ENCODE data around the gene AGK. TPM values are rescaled to one million over a fixed set of nuclear protein-coding genes. Genes with fewer than 3 reads are reported as not detected.
A peak's percentile ranks its signal among the peaks of the same experiment; 100 is the strongest.

AGK gene
- total RNA-seq, 1 experiment from 2014 or later = 38.2 TPM

- Histone ChIP-seq H3K27me3 (ENCODE audit: low read length) (no peaks in the 10 kb centered on the region), H3K9me3 (ENCODE audit: low read length) (no peaks in the 10 kb centered on the region), H3K4me2 (ENCODE audit: low read length) (no peak overlapping the region), H3K9ac (ENCODE audit: low read length) (no peak overlapping the region), H4K20me1 (ENCODE audit: low read length) (no peaks in the 10 kb centered on the region), H3K4me3 (ENCODE audit: low read length) (no peak overlapping the region), H3F3A (ENCODE audit: low read length, unreplicated experiment) (no peaks in the 10 kb centered on the region), H3K9me2 (replicated peaks; ENCODE audit: low read length) (no peaks in the 10 kb centered on the region), H3K36me3 (ENCODE audit: low read depth, low read length) (peaks cover 18% of the 10 kb centered on the region), H2AFZ (ENCODE audit: low read length) (no peak overlapping the region), H3K4me1 (ENCODE audit: insufficient read depth, low read length) (no peaks in the 10 kb centered on the region), H3K27ac (ENCODE audit: low read length) (no peak overlapping the region), H3K79me2 (ENCODE audit: low read length) (no peaks in the 10 kb centered on the region)
- DNase-seq (no peak), ATAC-seq (no peak)
- TF ChIP-seq EZH2 (IDR thresholded peaks at IDR 0.05; ENCODE audit: low read length, unreplicated experiment) = no peak
- no peak for TF ChIP-seq CTCF (conservative IDR thresholded peaks at IDR 0.05; ENCODE audit: low read depth, low read length)
- no peak for TF ChIP-seq EZH2phosphoT487 (IDR thresholded peaks at IDR 0.05; ENCODE audit: borderline replicate concordance, low read length)
- ChIA-PET POLR2A (ENCODE audit: unreplicated experiment) (interaction anchor here (0.6 kb wide), 1 partner anchor 30 kb away, joined by 3 read pairs; no protein-coding TSS in a partner anchor), CTCF (interaction anchor here (0.6 to 1.6 kb wide), 9 partner anchors 11 to 136 kb away, joined by 3 to 8 read pairs (median 4); partner anchors contain the start of gene SSBP1)
- no TSS peak for BruUV-seq (replicated peaks)
- intact Hi-C loops (cut with micrococcal nuclease) = no loop called here
Measured at GRCh38 chr7:141649137-141649864, 98.1 kb downstream of the AGK start.

- Histone ChIP-seq H2AFZ (ENCODE audit: low read length) (no peak overlapping the region), H3K4me3 (ENCODE audit: low read length) (no peak overlapping the region), H3K79me2 (ENCODE audit: low read length) (no peaks in the 10 kb centered on the region), H3F3A (ENCODE audit: low read length, unreplicated experiment) (no peaks in the 10 kb centered on the region), H3K4me1 (ENCODE audit: insufficient read depth, low read length) (no peaks in the 10 kb centered on the region), H3K9ac (ENCODE audit: low read length) (no peak overlapping the region), H3K9me3 (ENCODE audit: low read length) (no peaks in the 10 kb centered on the region), H3K4me2 (ENCODE audit: low read length) (no peak overlapping the region), H3K27ac (ENCODE audit: low read length) (no peak overlapping the region), H4K20me1 (ENCODE audit: low read length) (no peaks in the 10 kb centered on the region), H3K27me3 (ENCODE audit: low read length) (no peaks in the 10 kb centered on the region), H3K36me3 (ENCODE audit: low read depth, low read length) (peaks cover 18% of the 10 kb centered on the region), H3K9me2 (replicated peaks; ENCODE audit: low read length) (no peaks in the 10 kb centered on the region)
- POLR2A ChIA-PET (ENCODE audit: unreplicated experiment) = no interaction called here
- TF ChIP-seq EZH2 (IDR thresholded peaks at IDR 0.05; ENCODE audit: low read length, unreplicated experiment) = no peak
- TF ChIP-seq EZH2phosphoT487 (IDR thresholded peaks at IDR 0.05; ENCODE audit: borderline replicate concordance, low read length) = no peak
- TF ChIP-seq CTCF (conservative IDR thresholded peaks at IDR 0.05; ENCODE audit: low read depth, low read length) = peak; percentile 86
- intact Hi-C loops (cut with micrococcal nuclease) = loop anchor here (1.0 to 5.0 kb wide), 7 partner anchors 33 to 633 kb away; partner anchors contain the start of genes AGK and SSBP1
- DNase-seq (peak; percentile 83), ATAC-seq (peak; percentile 91)
- BruUV-seq (replicated peaks) = no TSS peak
- CTCF ChIA-PET = interaction anchor here (0.6 to 1.6 kb wide), 7 partner anchors 74 to 136 kb away, joined by 3 to 5 read pairs (median 4); partner anchors contain the start of gene SSBP1
Measured at GRCh38 chr7:141649865-141650634, 98.8 kb downstream of the AGK start.
